K562 (cell line): ENCODE results near the gene ANO9.

Source experiments
- E4F1 ChIP-seq: fragments of 250-450 bp; sonication (Bioruptor Pico); IDR thresholded peaks from 2 replicates; pipeline ENCODE4 v1.5.0; 2021; ENCODE audit warnings: mild to moderate bottlenecking, borderline replicate concordance
- ELK1 ChIP-seq: sonication (generic); formaldehyde crosslinking; IDR thresholded peaks from 2 replicates; pipeline ENCODE4 v1.8.1; 2022; ENCODE audit warnings: missing genetic modification reagents
- EP300 ChIP-seq: IDR thresholded peaks from 2 replicates; pipeline ENCODE4 v1.6.1; 2012; ENCODE audit warnings: low read length, improper control_type of control experiment
- LEF1 ChIP-seq: fragments of 450-650 bp; IDR thresholded peaks from 2 replicates; pipeline ENCODE4 v1.6.1; 2016; ENCODE audit warnings: mild to moderate bottlenecking
- REST ChIP-seq, 2 experiments: fragments of 450-650 bp; formaldehyde crosslinking in 1 of 2; IDR thresholded peaks; 2 replicates each; pipeline versions ENCODE4 v1.4.0 to v1.6.1; 2014 to 2020; ENCODE audit warnings: mild to moderate bottlenecking in 2 of 2, borderline replicate concordance in 1 of 2, low read depth in 1 of 2
- STAG1 ChIP-seq: sonication (generic); formaldehyde crosslinking; IDR thresholded peaks from 2 replicates; pipeline ENCODE4 v1.5.0; 2020; ENCODE audit warnings: missing genetic modification reagents, borderline replicate concordance
- TCFL5 ChIP-seq: fragments of 250-450 bp; sonication (Bioruptor Pico); conservative IDR thresholded peaks from 2 replicates; pipeline ENCODE4 v1.6.1; 2021; ENCODE audit warnings: mild to moderate bottlenecking, moderate library complexity, matching md5 sums
- XRCC4 ChIP-seq: IDR thresholded peaks from one replicate; pipeline ENCODE4 v1.6.1; 2011; ENCODE audit not compliant: insufficient read depth, insufficient read length; ENCODE audit errors: extremely low read depth
- ZBTB40 ChIP-seq, 2 experiments: fragments of 450-650 bp in 1 of 2; sonication (generic) in 1 of 2; formaldehyde crosslinking in 1 of 2; IDR thresholded peaks; 2 replicates each; pipeline versions ENCODE4 v1.7.1 to v1.9.0; 2016 to 2022; ENCODE audit warnings: inconsistent platforms in 1 of 2, mild to moderate bottlenecking in 1 of 2, missing genetic modification reagents in 1 of 2

- TF ChIP-seq EP300 (no peak), REST (IDR thresholded peaks at IDR 0.05; ENCODE audit: borderline replicate concordance) (no peak), REST (CRISPR knock-in tag; IDR thresholded peaks at IDR 0.05; ENCODE audit: low read depth) (no peak), STAG1 (CRISPR knock-in tag) (no peak), XRCC4 (no peak), TCFL5 (CRISPR knock-in tag) (no peak), ZBTB40 (IDR thresholded peaks at IDR 0.05) (no peak), ZBTB40 (CRISPR knock-in tag; IDR thresholded peaks at IDR 0.05) (no peak), ELK1 (CRISPR knock-in tag) (no peak), LEF1 (no peak), E4F1 (CRISPR knock-in tag) (no peak)
These were observed 34.6 kb upstream of the ANO9 start for GRCh38 chr11:476416-476815.
